Trophoblast cell (in vitro differentiated cells and primary cell): ENCODE data around the gene TRIP13.

Source experiments
- DNase-seq, 2 donors: peaks; one replicate each; pipeline ENCODE4 v3.0.0-alpha.2; 2016
- H2AFZ ChIP-seq: 2 replicates; pipeline ENCODE4 v1.6.1; 2013; ENCODE audit warnings: low read length, moderate library complexity, mild to moderate bottlenecking; ENCODE audit not compliant: insufficient read depth, poor library complexity
- H2AK5ac ChIP-seq: 2 replicates; pipeline ENCODE4 v1.6.1; 2013; ENCODE audit warnings: mild to moderate bottlenecking, low read length
- H2BK120ac ChIP-seq: 2 replicates; pipeline ENCODE4 v1.6.1; 2013; ENCODE audit warnings: low read length, mild to moderate bottlenecking, moderate library complexity; ENCODE audit not compliant: insufficient read depth, poor library complexity
- H2BK12ac ChIP-seq: 2 replicates; pipeline ENCODE4 v1.6.1; 2013; ENCODE audit warnings: mild to moderate bottlenecking, low read length, moderate library complexity
- H2BK5ac ChIP-seq: 2 replicates; pipeline ENCODE4 v1.6.1; 2013; ENCODE audit warnings: low read length, low read depth, moderate library complexity, mild to moderate bottlenecking; ENCODE audit not compliant: poor library complexity
- H3K14ac ChIP-seq: 2 replicates; pipeline ENCODE4 v1.6.1; 2013; ENCODE audit warnings: mild to moderate bottlenecking, low read length
- H3K18ac ChIP-seq: 2 replicates; pipeline ENCODE4 v1.6.1; 2013; ENCODE audit warnings: mild to moderate bottlenecking, low read length
- H3K23ac ChIP-seq: 2 replicates; pipeline ENCODE4 v1.6.1; 2013; ENCODE audit warnings: low read length
- H3K27ac ChIP-seq: 2 replicates; pipeline ENCODE4 v1.5.1; 2013; ENCODE audit warnings: low read depth, mild to moderate bottlenecking, inconsistent platforms, low read length, moderate library complexity
- H3K27me3 ChIP-seq: 2 replicates; pipeline ENCODE4 v1.6.1; 2013; ENCODE audit warnings: inconsistent platforms, mild to moderate bottlenecking, low read length, moderate library complexity; ENCODE audit not compliant: insufficient read depth
- H3K36me3 ChIP-seq, 2 experiments: 1 replicate in 1 of 2; 2 replicates in 1 of 2; pipeline ENCODE4 v1.6.1; 2013; ENCODE audit warnings: low read length in 2 of 2, mild to moderate bottlenecking in 2 of 2, moderate library complexity in 1 of 2; ENCODE audit not compliant: insufficient read depth in 2 of 2, control insufficient read depth in 1 of 2
- H3K4ac ChIP-seq: 2 replicates; pipeline ENCODE4 v1.6.1; 2013; ENCODE audit warnings: low read depth, mild to moderate bottlenecking, low read length, moderate library complexity
- H3K4me1 ChIP-seq, 2 experiments: 1 replicate in 1 of 2; 2 replicates in 1 of 2; pipeline ENCODE4 v1.6.1; 2013; ENCODE audit warnings: low read length in 2 of 2, mild to moderate bottlenecking in 2 of 2, moderate library complexity in 1 of 2; ENCODE audit not compliant: insufficient read depth in 2 of 2, control insufficient read depth in 1 of 2
- H3K4me2 ChIP-seq: 2 replicates; pipeline ENCODE4 v1.6.1; 2013; ENCODE audit warnings: inconsistent platforms, mild to moderate bottlenecking, low read length, moderate library complexity
- H3K4me3 ChIP-seq: 2 replicates; pipeline ENCODE4 v1.5.1; 2013; ENCODE audit warnings: mild to moderate bottlenecking, low read depth, low read length, inconsistent platforms
- H3K79me1 ChIP-seq: one replicate; pipeline ENCODE4 v1.6.1; 2013; ENCODE audit warnings: low read length
- H3K79me2 ChIP-seq: 2 replicates; pipeline ENCODE4 v1.6.1; 2013; ENCODE audit warnings: low read length, mild to moderate bottlenecking; ENCODE audit not compliant: control insufficient read depth, insufficient read depth, poor library complexity
- H3K9ac ChIP-seq: 2 replicates; pipeline ENCODE4 v1.6.1; 2013; ENCODE audit warnings: mild to moderate bottlenecking, low read length
- H3K9me3 ChIP-seq: 2 replicates; pipeline ENCODE4 v1.6.1; 2013; ENCODE audit warnings: low read depth, mild to moderate bottlenecking, control low read depth, inconsistent platforms, low read length; ENCODE audit not compliant: insufficient read depth
- H4K12ac ChIP-seq: 2 replicates; pipeline ENCODE4 v1.6.1; 2013; ENCODE audit warnings: low read depth, mild to moderate bottlenecking, low read length, moderate library complexity
- H4K8ac ChIP-seq: 2 replicates; pipeline ENCODE4 v1.6.1; 2013; ENCODE audit warnings: low read depth, mild to moderate bottlenecking, low read length, moderate library complexity
- H4K91ac ChIP-seq: one replicate; pipeline ENCODE4 v1.6.1; 2013; ENCODE audit warnings: low read depth, mild to moderate bottlenecking, low read length, moderate library complexity
- WGBS: extraction: QIAGEN DNeasy Blood & Tissue Kit; methylation state at CpG from one replicate; pipeline ENCODE4 v1.1.7; 2013; ENCODE audit warnings: missing lambda C conversion rate; ENCODE audit not compliant: insufficient read length, insufficient coverage; ENCODE audit errors: extremely low coverage; 5-methylcytosine and 5-hydroxymethylcytosine counted together

Gene TRIP13

GRCh38 chr5:952597-953271 lies 60.0 kb downstream of the TRIP13 start:
- Histone ChIP-seq H2AK5ac (no peak overlapping the region), H3K4ac (no peak overlapping the region), H2BK12ac (no peak overlapping the region), H3K18ac (no peak overlapping the region), H4K12ac (no peak overlapping the region), H3K4me3 (no peak overlapping the region), H3K79me2 (no peaks in the 10 kb centered on the region), H2BK5ac (no peak overlapping the region), H3K9me3 (peaks cover 10% of the 10 kb centered on the region), H3K4me2 (no peak overlapping the region), H4K91ac (no peak overlapping the region), H2AFZ (no peak overlapping the region), H3K27me3 (no peaks in the 10 kb centered on the region), H3K23ac (no peak overlapping the region), H3K9ac (no peak overlapping the region), H3K36me3 (no peaks in the 10 kb centered on the region), H3K79me1 (peaks cover 11% of the 10 kb centered on the region), H4K8ac (no peak overlapping the region), H3K14ac (no peak overlapping the region), H3K27ac (no peak overlapping the region), H2BK120ac (no peak overlapping the region), H3K4me1 (peaks cover 18% of the 10 kb centered on the region in 2 experiments)
- no CpG with 5 or more reads among the region's 13 CpGs for WGBS
- DNase-seq: no peak

- no CpG with 5 or more reads among the region's 24 CpGs for WGBS
- no peak overlapping the region for H4K12ac ChIP-seq
- peaks cover 12% of the 10 kb centered on the region for H3K79me1 ChIP-seq
- H2BK120ac ChIP-seq: no peak overlapping the region
- no peaks in the 10 kb centered on the region for H3K36me3 ChIP-seq
- no peak for DNase-seq
- no peak overlapping the region for H2AFZ ChIP-seq
- H2BK12ac ChIP-seq: no peak overlapping the region
- no peak overlapping the region for H3K9ac ChIP-seq
- H3K4me2 ChIP-seq: no peak overlapping the region
- no peak overlapping the region for H4K8ac ChIP-seq
- H3K18ac ChIP-seq: no peak overlapping the region
- H2AK5ac ChIP-seq: no peak overlapping the region
- no peak overlapping the region for H3K4me3 ChIP-seq
- no peaks in the 10 kb centered on the region for H3K79me2 ChIP-seq
- H3K27me3 ChIP-seq: no peaks in the 10 kb centered on the region
- peaks cover 10% of the 10 kb centered on the region for H3K9me3 ChIP-seq
- H2BK5ac ChIP-seq: no peak overlapping the region
- H3K23ac ChIP-seq: no peak overlapping the region
- no peak overlapping the region for H4K91ac ChIP-seq
- no peak overlapping the region for H3K4ac ChIP-seq
- H3K4me1 ChIP-seq: peaks cover 18 to 23% of the 10 kb centered on the region in 2 experiments
- H3K14ac ChIP-seq: no peak overlapping the region
- H3K27ac ChIP-seq: no peak overlapping the region
Observed at GRCh38 chr5:953535-954449, 61.1 kb downstream of the TRIP13 start.

- DNase-seq: no peak
Observed at GRCh38 chr5:955886-956761, 63.4 kb downstream of the TRIP13 start.

More at GRCh38 chr5:955886-956761, 63.4 kb downstream of the TRIP13 start:
- Histone ChIP-seq H3K27ac (peak overlapping the region; percentile 23), H3K18ac (no peak overlapping the region), H2AFZ (no peak overlapping the region), H3K79me1 (peaks cover 12% of the 10 kb centered on the region), H3K79me2 (no peaks in the 10 kb centered on the region), H4K91ac (peak overlapping the region; percentile 49), H3K9me3 (peaks cover 8% of the 10 kb centered on the region), H3K4me1 (peaks cover 18 to 23% of the 10 kb centered on the region in 2 experiments), H3K23ac (no peak overlapping the region), H2BK12ac (peak overlapping the region; percentile 71), H2BK5ac (no peak overlapping the region), H2BK120ac (peak overlapping the region; percentile 81), H3K9ac (no peak overlapping the region), H3K14ac (peak overlapping the region; percentile 59), H3K4ac (no peak overlapping the region), H3K27me3 (no peaks in the 10 kb centered on the region), H4K12ac (no peak overlapping the region), H2AK5ac (peak overlapping the region; percentile 55), H4K8ac (no peak overlapping the region), H3K36me3 (no peaks in the 10 kb centered on the region), H3K4me2 (peak overlapping the region; percentile 43), H3K4me3 (no peak overlapping the region)
- no CpG with 5 or more reads among the region's 32 CpGs for WGBS
